ENCODE data around the gene USO1.

GRCh38 chr4:75790024-75790423, 65.6 kb downstream of the USO1 start:
- TF ChIP-seq POLR2A (IDR thresholded peaks at IDR 0.05), result no peak
- no peak for TF ChIP-seq CTCF (IDR thresholded peaks at IDR 0.05)

All from body of pancreas (tissue), 4 donors.